Vagina (tissue), 2 donors: Measurements from ENCODE around the gene EIF3F. TPM values are rescaled to one million over a fixed set of nuclear protein-coding genes. Genes with fewer than 3 reads are reported as not detected.

Experiments
- DNase-seq, 2 donors: peaks; one replicate each; pipeline ENCODE4 v3.0.0-alpha.2; 2017; ENCODE audit errors: extremely low spot score in 2 of 2
- H3K27ac ChIP-seq: fragments of 200-600 bp; sonication (generic); one replicate; pipeline ENCODE4 v1.5.1; 2019
- H3K27me3 ChIP-seq: fragments of 200-600 bp; sonication (generic); one replicate; pipeline ENCODE4 v1.5.1; 2019
- H3K36me3 ChIP-seq, 2 donors: fragments of 200-600 bp; sonication (generic); one replicate each; pipeline ENCODE4 v1.5.1; 2017 to 2019
- H3K4me1 ChIP-seq: fragments of 200-600 bp; sonication (generic); one replicate; pipeline ENCODE4 v1.5.1; 2019
- H3K4me3 ChIP-seq, 2 donors: fragments of 200-600 bp; sonication (generic); 1 replicate in 1 of 2; 2 replicates in 1 of 2; pipeline ENCODE4 v1.5.1; 2016 to 2019
- H3K9me3 ChIP-seq: fragments of 200-600 bp; sonication (generic); one replicate; pipeline ENCODE4 v1.5.1; 2019
- CTCF ChIP-seq, 3 experiments: fragments of 450-650 bp in 2 of 3; fragments of 200-600 bp in 1 of 3; sonication (generic) in 1 of 3; IDR thresholded peaks; one replicate each; pipeline ENCODE4 v1.5.1; 2017 to 2019; ENCODE audit warnings: antibody characterized with exemption in 3 of 3, mild to moderate bottlenecking in 2 of 3, moderate library complexity in 2 of 3
- POLR2A ChIP-seq, 2 donors: fragments of 450-650 bp; IDR thresholded peaks; one replicate each; pipeline ENCODE4 v1.6.1; 2017; ENCODE audit warnings: antibody characterized with exemption in 2 of 2, mild to moderate bottlenecking in 2 of 2, moderate library complexity in 2 of 2
- POLR2AphosphoS5 ChIP-seq, 2 donors: sonication (generic); formaldehyde crosslinking; IDR thresholded peaks; one replicate each; pipeline ENCODE4 v1.9.0; 2017; ENCODE audit warnings: antibody characterized with exemption in 2 of 2, mild to moderate bottlenecking in 2 of 2, low read depth in 1 of 2; ENCODE audit not compliant: insufficient read depth in 1 of 2
- intact Hi-C: fragments of 100-400 bp; cut with DNase I; formaldehyde crosslinking; loops from one replicate; pipeline ENCODE4 v1.15.1; 2023
- total RNA-seq: library from RNA; depleted of rRNA; stranded (reverse); fragments of >200 nt; gene quantifications from one replicate; pipeline ENCODE4 v1.2.3, GENCODE V29; 2016

The EIF3F gene
- total RNA-seq, 1 donor from 2014 or later = 336 TPM

- Histone ChIP-seq H3K4me3 (no peak overlapping the region), H3K27ac (no peak overlapping the region), H3K36me3 (no peaks in the 10 kb centered on the region), H3K9me3 (no peaks in the 10 kb centered on the region), H3K4me1 (peaks cover 29% of the 10 kb centered on the region), H3K27me3 (no peaks in the 10 kb centered on the region)
- TF ChIP-seq POLR2A (IDR thresholded peaks at IDR 0.05) (no peak), POLR2AphosphoS5 (IDR thresholded peaks at IDR 0.05; ENCODE audit: insufficient read depth in 1 of 2, low read depth in 1 of 2) (no peak), CTCF (IDR thresholded peaks at IDR 0.05) (no peak)
- peak; percentile 71 to 74 for DNase-seq
- intact Hi-C loops = loop anchor here (5.0 kb wide), 1 partner anchor 42 kb away; no protein-coding TSS in a partner anchor
Observed at GRCh38 chr11:8030526-8031247, 43.5 kb downstream of the EIF3F start.

GRCh38 chr11:8031248-8032115, 44.3 kb downstream of the EIF3F start:
- Histone ChIP-seq H3K36me3 (no peaks in the 10 kb centered on the region), H3K27ac (no peak overlapping the region), H3K27me3 (no peaks in the 10 kb centered on the region), H3K4me3 (no peak overlapping the region), H3K9me3 (no peaks in the 10 kb centered on the region), H3K4me1 (peaks cover 37% of the 10 kb centered on the region)
- intact Hi-C loops = loop anchor here (5.0 kb wide), 1 partner anchor 41 kb away; no protein-coding TSS in a partner anchor
- peak; percentile 83 to 87 for DNase-seq
- TF ChIP-seq POLR2AphosphoS5 (IDR thresholded peaks at IDR 0.05; ENCODE audit: insufficient read depth in 1 of 2, low read depth in 1 of 2) (no peak), POLR2A (IDR thresholded peaks at IDR 0.05) (no peak)

DNA sequence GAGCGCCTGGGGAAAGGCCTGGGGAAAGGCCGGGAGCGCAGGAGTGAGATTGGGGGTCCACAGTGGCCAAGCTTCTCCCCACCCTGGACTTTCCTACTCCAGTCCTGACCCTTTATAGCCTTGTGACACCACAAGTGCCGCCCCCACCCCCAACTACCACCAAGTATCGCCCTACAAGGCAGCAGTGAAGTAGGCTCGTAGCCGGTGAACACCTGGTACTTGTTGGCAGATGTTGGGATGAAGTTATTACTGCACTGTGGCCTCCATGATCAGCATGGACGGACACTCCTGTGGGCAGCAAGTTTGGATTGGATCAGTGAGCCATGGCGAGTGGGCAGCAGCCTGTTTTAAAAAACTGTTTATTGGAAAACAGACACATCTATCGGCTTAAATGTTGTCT, 45.0 kb downstream of the EIF3F start:
- Histone ChIP-seq H3K4me1 (peaks cover 42% of the 10 kb centered on the region), H3K4me3 (no peak overlapping the region), H3K27me3 (no peaks in the 10 kb centered on the region), H3K36me3 (no peaks in the 10 kb centered on the region), H3K27ac (no peak overlapping the region), H3K9me3 (no peaks in the 10 kb centered on the region)
- peak in 1 of 2 donors; percentile 77 for DNase-seq
- TF ChIP-seq CTCF (IDR thresholded peaks at IDR 0.05) (no peak), POLR2AphosphoS5 (IDR thresholded peaks at IDR 0.05; ENCODE audit: insufficient read depth in 1 of 2, low read depth in 1 of 2) (no peak), POLR2A (IDR thresholded peaks at IDR 0.05) (no peak)
- intact Hi-C loops = loop anchor here (5.0 kb wide), 1 partner anchor 40 kb away; no protein-coding TSS in a partner anchor

DNA sequence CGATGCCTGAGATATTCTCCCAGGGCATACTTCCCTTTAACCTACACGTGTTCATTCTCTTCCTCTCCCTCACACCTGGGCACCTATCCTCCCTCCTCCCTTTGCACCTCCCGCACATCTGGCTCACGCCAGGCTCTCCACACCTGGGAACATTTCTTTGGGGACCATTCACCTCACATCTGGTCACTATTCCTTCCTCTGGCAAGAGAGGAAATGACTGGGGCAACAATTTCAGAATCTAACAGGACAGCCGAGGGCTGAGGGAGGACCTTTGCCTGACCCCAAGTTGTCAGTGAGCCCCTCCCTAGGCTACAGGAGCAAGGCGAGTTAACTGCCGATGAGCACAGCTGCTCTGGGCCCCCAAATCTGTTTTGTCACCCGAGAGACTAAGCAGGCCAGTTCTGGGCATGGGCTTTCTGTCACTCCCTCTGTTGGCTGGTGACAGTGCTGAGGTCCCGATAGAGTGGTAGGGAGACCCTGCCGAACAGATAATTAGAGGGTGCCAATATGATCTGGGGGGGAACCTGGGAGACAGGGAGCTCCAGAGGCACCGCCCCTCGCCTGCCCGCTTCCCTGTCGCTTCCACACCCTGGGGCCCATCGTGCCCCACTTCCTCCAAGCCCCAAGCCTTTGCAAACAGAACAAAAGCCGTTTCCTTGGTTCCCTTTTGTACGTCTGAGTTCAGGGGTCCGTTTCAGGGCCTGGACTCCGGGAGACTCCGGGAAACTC, 45.6 kb downstream of the EIF3F start:
- intact Hi-C loops = loop anchor here (5.0 kb wide), 1 partner anchor 40 kb away; no protein-coding TSS in a partner anchor
- TF ChIP-seq CTCF (IDR thresholded peaks at IDR 0.05) (no peak), POLR2AphosphoS5 (IDR thresholded peaks at IDR 0.05; ENCODE audit: insufficient read depth in 1 of 2, low read depth in 1 of 2) (no peak), POLR2A (IDR thresholded peaks at IDR 0.05) (no peak)
- H3K4me3 ChIP-seq = peak overlapping the region in 1 of 2 donors; percentile 1

More for the DNA sequence above, 45.6 kb downstream of the EIF3F start:
- no peaks in the 10 kb centered on the region for H3K36me3 ChIP-seq
- H3K27me3 ChIP-seq = no peaks in the 10 kb centered on the region
- peaks cover 42% of the 10 kb centered on the region for H3K4me1 ChIP-seq
- H3K27ac ChIP-seq = no peak overlapping the region
- H3K9me3 ChIP-seq = no peaks in the 10 kb centered on the region
- DNase-seq = peak; percentile 49 to 80
